HG03064 (cell line): ENCODE results near the gene CHST12.

ENCODE experiments used
- ATAC-seq: cut with Tn5 transposase; IDR thresholded peaks from one replicate; pipeline ENCODE4 v1.9.1; 2021; ENCODE audit warnings: low read depth; ENCODE audit not compliant: unreplicated experiment

The CHST12 gene

DNA sequence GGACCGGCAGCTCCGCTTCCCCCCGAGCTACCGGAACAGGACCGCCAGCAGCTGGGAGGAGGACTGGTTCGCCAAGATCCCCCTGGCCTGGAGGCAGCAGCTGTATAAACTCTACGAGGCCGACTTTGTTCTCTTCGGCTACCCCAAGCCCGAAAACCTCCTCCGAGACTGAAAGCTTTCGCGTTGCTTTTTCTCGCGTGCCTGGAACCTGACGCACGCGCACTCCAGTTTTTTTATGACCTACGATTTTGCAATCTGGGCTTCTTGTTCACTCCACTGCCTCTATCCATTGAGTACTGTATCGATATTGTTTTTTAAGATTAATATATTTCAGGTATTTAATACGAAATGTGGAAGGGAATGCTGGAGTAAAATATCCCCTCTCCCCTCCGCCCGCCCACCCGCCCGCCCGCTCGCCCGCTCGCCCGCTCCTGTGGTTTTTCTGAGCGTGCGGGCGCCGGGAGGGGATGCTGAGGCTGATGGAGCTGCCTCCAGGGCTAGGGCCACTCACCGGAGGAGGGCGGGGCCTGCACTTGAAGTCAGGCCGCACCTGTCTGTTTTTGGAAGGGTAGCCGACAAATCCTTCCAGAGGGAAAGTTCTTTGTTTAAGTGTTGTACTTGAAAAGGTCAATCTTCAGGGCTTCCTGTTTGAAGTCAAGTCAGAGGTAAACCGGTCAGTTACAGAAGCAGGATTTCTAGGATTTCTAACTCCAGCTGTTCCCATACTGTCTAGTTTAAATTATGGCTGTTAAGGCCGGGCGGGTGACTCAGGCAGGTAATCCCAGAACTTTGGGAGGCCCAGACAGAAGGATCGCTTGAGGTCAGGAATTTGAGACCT, 30.5 kb downstream of the CHST12 start:
- no peak for ATAC-seq

DNA sequence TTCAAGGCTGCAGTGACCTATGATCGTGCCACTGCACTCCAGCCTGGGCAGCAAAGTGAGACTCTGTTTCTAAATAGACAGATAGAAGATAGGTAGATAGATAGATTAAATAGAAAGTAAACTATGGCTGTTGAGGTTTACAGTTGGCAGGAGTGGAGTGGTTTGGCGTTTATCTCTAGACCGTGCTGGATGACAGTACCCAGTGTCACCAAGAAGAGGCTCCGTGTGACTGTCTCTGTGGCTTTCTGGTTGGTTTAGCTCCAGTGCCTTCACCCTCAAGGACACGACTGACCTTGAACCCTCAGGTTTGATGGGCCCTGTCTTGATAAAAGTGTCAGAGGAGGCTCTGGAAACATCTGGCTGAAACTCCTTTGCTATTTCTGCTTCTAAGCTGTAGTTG, 31.7 kb downstream of the CHST12 start:
- no peak for ATAC-seq

DNA sequence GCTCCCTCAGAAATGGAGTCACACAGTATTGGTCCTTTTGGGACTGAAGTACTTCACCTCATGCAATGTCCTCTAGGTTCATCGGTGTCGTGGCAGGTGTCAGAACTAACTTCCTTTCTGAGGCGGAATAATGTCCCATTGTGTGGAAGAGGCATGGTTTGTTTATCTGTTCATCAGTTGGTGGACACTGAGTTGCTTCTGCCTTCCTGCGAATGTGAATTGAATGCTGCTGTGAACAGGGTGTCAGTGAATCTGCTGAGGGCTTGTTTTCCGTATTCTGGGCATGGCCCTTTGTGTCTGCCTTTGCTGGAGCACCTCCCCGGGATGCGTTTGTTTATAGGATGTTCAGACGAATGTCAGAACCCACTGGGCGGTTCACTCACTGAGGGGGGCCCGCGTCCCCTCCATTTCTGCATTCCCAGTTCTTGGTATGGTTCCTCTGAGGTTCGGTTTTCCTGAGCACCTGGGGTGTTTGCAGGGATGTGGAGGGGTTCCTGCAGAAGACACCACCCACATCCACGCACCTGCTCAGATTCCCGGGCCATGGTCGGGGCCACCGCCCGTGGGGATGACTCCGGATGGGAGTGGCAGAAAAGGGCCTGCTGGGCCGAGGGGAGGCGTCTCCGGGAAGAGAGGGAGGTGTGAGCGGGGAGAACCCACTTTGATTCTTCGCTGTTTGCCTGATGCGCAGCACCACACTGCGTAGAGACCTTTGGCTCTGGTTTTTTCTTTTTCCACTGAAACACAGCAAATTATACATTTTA, 33.1 kb downstream of the CHST12 start:
- no peak for ATAC-seq

DNA sequence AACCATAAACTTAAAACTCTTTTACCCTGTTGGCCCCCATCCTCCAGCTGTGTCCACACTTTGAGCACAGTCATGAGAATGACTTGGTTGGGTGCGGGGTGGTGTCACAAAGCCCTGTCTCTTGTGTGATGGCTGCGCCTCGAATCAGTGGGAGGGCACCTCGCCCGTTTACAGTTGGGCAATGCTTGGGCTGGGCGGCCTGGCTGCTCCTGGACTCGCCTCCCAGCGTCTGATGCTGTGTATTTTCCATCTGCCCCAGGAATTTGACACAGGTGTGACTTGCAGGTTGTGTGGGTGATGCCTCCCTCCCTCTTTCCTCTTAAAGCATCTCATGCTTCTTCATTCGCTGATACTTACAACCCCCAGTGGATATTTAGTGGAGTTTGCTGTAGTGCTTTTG, 33.7 kb downstream of the CHST12 start:
- no peak for ATAC-seq

DNA sequence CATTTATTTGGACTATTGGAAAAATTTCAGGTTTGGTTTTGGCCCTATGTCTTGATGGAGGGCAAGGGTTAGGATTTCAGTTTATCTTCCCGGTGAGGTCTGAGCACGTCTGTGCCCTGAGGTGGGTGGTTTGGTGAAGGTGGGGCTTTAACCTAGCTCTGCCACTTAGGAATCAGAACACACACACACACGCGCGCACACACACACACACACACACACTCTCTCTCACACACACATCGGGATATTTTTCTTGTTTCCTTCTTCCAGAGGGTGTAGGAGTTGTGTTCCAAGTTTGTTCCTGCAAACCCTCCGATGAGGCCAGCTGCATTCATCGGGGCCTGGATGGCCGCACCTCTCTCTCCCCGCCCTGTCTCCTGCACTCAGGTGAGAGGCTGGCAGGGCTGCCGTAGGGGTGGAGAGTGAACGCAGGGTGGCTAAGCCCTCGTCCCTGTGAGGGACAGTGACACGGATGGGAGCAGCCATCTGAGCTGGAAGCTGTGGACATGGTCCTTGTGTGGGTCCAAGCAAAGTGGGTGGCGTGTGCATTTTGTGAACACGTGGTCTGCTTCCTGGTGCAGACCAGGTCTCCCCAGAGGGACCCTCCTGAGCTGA, 34.2 kb downstream of the CHST12 start:
- ATAC-seq = no peak

DNA sequence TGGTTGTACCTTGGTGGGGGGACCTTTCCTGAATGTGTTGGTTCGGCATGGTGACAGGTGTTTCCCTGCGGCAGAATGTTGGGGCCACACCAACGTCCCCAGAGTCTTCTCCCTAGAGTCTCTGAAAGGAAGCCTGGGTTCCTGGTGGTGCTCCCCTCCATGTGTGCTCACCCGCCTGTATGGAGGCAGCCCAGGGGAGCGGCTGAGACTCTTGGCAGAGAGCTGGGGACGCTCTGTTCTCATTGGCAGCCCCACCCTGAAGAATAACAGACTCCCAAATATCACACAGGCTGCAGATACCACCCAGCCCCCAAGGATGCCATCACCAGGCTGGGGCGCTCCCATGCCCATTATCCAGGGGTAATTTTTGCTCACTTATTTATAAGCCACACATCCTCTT, 34.8 kb downstream of the CHST12 start:
- ATAC-seq = no peak

DNA sequence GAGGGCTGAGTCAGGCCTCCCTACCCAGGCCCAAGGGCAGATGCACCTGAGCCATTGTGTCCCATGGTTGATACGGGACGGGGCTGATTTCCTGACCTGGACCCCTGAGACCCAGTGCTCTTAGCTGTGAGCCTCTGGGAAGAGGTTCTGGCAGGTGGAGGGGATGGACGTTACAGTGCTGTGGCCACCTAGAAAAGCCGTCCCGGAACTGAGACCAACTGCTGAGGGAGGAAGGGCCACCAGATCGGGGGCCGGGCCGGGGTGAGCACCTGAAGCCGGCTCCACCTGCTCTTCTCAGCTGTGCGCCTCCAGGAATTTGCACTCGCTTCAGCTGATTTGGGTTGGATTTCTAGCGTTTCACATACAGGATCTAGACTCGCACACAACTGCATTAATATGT, 35.4 kb downstream of the CHST12 start:
- ATAC-seq = no peak

DNA sequence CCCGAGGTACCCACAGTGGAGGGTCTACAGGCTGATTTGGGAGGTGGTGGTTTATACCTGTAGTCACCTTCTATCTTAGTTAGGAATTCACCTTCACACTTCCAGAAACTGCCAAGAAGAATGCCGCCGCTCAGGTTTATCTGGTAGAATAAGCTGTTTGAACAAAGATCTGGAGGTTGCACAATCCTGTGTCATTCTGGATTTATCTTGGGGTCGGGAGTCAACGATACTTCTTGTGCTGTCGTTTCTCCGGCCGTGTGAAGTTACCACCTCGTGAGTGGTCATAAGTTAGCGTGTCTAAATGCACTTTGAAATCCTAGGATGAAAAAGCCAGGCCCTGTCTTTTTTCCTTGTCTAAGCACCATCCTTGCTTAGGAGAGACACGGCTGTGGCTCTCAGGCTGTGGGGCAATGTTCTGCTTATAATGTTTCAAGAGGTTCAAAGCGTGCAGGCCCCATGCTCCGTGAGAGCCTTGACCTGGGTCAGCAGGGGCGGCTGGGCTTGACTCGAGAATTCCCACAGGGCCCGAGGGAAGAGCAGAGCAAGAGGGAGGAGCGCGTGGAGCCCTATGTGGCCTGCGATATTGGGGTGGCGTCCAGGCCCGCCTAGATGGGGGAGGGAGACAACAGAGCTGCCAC, 37.3 kb downstream of the CHST12 start:
- ATAC-seq = no peak

DNA sequence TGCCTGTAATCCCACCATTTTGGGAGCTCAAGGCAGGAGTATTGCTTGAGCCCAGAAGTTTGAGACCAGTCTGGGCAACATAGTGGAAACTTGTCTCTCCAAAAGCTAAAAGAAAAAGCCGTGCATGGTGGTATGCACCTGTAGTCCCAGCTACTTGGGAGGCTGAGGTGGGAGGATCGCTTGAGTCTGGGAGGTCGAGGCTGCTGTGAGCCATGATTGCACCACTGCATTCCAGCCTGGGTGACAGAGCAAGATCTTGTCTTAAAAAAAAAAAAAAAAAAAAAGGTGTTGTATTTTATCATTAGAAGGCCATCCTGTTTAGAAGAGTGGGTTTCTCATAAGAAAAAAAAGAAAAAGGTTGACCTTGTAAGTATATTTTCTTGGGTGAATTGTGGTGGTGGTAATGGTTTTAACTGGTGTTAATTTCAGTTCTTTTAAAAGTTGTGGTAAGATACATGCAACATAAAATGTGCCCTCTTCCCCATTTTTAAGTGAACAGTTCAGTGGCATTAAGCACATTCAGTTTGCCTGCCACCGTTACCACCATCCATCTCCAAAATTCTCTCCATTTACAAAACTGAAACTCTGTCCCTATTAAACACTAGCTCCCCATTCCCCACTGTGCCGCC, 38.1 kb downstream of the CHST12 start:
- ATAC-seq = no peak

DNA sequence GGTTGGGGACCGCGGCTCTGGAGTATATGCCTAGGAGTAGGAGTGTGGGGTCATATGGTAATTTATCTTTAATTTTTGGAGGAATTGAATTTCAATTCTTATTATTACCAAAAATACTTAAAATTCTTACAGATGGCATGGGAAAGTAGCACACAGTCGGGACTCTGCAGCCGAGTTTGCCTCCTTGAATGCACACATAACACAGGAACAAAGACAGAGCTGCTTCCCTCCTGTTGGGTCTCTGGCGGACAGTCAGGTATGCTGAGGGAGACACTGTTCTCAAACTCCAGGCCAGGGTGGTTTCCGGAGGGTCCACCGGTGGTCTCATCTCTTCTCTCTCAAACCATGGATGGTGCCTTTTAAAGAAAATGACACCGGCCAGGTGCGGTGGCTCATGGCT, 40.1 kb downstream of the CHST12 start:
- no peak for ATAC-seq

DNA sequence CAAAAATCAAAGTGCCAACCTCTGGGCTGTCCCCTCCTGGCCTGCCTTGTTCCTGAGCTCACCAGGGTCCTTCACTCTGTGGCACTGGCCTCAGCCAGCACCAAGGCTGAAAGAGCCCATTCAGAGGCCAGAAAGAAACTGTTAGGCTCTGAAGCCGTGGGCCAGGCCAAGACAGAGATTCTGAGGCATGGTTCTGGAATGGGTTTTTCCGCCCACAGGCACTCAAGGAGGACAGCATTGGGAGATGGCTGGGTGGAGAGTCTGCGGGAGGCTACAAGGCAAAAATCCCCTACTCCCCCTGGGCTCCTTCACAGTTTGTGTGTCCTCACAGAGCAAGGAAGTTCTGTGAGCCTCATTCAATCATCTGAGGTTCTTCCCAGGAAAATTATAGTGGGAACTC, 41.1 kb downstream of the CHST12 start:
- ATAC-seq = no peak

DNA sequence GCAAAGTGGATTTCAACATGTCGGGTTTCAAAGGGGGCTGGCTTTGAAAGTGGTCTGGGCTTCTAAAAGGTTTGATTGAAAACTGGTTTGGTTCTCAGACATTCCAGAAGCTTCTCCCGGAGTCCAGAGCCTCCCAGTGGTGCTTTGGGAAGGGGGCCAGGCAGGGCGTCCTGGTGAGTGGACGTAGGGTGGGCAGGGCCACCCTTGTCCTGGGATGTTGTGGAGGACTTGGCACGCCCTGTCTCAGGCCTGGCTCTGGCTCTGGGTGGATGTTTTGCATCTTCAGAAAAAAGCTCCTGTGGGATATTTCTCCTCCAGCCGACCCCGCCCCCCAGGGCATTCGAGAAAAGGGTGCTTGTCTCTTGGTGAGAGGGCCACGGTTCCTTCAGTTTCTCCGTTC, 41.6 kb downstream of the CHST12 start:
- ATAC-seq = no peak

DNA sequence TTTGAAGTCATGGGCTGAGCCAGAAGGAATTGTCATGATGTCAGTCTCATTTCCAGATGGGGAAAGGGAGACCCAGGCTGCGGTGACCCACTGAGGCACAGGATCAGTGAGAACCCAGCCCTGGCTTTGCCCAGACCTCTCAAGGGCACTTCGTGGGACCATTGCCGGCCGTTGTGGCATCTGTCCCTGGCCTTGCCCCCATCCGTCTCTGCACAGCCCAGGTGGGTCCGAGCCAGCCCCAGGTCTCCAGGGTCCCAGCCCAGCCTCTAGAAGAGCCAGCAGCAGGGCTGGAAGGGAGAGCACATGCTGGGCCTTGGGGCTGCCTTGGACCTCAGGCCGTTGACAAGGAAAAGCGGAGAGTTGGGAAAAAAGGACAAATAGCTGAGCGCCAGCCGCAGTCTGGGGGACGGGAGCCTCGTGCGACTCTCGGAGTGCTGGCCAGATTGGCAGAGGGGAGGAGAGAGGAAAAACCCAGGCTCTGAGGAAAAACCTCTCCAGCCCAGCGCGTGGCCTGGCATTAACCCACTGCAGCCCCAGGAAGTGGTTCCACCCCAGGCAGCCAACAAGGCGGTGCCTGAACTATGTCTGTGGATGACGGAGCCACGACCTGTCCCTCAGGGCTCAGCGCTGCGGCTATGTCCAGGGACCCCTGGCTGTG, 42.6 kb downstream of the CHST12 start:
- no peak for ATAC-seq

DNA sequence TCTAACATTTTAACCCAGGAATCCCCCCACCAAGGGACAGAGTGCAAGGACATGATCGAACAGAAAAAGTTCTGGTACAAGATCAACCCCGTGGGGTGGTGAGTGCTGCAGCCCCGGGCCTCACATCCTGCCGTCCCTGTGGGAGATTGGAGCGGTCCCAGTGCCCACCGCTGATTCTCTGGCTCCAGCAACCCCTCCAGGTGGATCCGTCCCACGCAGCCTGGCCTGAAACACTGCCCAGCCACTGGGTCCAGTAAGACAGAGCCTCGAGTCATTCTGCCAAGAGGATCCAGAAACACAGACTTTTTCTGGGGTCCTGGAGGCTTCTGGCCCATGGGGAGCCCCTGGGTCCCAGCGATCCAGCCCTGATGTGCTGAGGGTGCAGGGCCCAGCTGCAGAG, 43.3 kb downstream of the CHST12 start:
- ATAC-seq = no peak

DNA sequence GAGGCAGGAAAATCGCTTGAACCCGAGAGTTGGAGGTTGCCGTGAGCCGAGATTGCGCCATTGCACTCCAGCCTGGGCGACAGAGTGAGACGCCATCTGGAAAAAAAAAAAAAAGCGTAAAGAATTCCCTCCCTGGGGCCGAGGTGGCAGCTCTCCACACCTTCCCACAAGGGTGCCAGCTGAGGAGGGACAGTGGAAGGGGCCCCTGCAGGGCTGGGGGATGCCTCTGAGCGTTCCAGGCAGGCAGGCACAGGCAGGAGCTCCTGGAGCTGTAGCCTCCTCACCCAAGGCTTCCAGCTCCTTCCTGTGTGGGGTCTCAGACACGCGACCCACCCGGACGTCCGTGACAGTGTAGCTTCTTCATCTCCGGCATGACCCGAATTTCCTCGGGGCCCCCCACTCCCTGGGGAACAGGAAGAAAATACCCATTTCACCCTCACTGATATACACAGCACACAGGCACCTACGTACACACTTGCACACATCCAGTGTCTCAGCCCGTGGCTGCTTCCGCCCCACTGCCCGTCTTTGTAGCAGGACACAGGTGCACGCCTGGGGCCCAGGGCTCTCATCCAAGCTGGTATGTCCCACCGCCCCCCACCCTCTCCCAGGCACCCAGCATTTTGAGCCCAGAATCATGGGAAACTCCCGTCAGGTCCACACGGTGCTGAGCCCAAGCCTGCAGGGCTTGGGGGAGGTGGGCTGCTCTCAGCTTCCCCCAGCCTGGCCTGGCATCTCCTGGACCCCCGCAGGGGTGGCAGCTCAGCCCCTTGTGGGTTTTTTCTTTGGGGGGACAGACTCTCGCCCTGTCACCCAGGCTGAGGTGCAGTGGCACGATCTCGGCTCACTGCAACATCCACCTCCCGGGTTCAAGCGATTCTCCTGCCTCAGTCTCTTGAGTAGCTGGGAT, 47.0 kb downstream of the CHST12 start:
- ATAC-seq = no peak

DNA sequence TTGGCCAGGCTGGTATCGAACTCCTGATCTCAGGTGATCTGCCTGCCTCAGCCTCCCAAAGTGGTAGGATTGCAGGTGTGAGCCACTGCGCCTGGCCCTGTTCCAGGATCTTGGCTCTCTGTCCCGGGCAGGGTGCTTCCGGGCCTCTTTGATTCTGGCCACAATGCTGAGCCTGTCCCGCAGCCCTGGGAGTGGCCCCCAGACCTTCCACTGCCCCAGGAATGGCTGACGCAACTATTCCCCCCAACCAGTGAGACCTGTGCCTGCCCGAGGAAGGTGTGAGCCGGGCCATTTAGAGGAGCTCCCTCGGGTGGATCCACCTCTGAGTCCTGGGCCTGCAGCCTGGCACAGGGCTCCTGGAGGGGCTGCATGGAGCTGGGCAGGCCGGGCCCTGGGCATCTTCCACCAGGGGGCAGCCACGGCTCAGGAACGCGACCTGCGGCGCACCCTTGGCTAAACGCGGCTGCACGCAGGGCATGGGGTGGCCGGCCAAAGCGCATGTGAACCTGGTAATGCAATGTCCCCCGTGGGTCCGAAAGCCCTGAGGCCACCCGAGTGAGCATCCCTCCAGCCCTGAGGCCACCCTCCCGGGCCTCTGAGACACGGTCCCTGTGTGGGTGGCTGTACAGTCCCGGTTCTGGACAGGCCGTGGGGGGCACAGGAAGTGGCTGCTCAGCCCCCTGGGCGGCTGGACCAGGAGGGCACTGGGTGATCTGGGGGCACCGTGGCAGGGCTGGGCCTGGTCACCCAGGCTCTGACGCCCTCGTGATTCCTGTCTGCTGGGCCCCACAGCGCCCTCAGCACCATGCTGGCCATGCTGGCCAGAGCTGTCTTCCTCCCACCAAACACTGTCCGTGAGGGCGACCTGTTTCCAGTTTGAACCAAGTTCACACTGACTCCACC, 48.0 kb downstream of the CHST12 start:
- ATAC-seq = peak; percentile 82

DNA sequence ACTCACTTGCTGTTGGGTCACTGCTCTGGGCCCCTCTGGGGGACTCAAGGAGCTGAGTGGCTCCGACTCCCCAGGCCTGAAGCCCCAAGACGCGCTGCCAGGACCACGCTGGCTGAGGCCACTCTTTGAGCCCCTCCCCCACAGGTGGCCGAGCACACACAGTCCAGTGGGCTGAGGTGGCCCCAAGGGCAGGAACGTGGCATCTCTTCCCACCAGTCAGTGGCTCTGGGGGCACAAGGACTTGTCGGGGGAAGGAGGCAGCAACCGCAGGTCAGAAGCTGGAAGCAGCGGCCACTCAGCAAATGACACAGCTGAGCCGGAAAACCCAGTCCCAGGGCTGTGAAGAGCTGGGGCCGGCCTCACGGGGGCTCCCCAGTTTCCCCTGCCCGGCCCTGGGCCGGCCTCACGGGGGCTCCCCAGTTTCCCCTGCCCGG, 48.7 kb downstream of the CHST12 start:
- ATAC-seq = no peak

DNA sequence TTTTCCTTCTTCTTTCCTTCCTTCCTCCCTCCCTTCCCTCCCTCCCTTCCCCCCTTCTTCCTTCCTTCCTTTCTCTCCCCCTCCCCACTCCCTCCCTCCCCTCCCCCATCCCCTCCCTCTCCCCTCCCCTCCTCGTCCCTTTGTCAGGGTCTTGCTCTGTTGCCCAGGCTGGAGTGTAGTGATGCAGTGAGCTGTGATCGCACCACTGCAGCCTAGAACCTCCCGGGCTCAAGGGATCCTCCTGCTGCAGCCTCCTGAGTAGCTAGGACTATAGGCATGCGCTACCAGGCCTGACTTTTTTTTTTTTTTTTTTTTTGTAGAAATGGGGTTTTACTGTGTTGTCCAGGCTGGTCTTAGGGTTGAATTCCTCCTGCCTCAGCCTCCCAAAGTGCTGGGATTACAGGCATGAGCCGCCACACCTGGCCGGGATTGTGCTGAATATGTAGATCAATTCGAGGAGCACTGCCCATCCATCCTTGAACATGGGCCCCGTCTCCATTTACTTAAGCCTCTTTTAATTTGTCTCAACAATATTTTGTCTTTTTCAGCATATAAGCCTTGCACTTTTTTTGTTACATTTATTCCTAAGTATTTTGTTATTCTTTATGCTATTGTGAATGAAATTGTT, 49.3 kb downstream of the CHST12 start:
- no peak for ATAC-seq
